Suprapubic skin (tissue), 4 donors: ENCODE measurements around the gene TEX51. TPM values are rescaled to one million over a fixed set of nuclear protein-coding genes. Genes with fewer than 3 reads are reported as not detected.

Experiments
- DNase-seq, 2 donors: peaks; one replicate each; pipeline ENCODE4 v3.0.0-alpha.2; 2019; ENCODE audit warnings: low spot score in 2 of 2
- H3K27ac ChIP-seq: fragments of 200-600 bp; sonication (generic); one replicate; pipeline ENCODE4 v1.5.1; 2019
- H3K27me3 ChIP-seq: fragments of 200-600 bp; sonication (generic); one replicate; pipeline ENCODE4 v1.5.1; 2019
- H3K36me3 ChIP-seq: fragments of 200-600 bp; sonication (generic); one replicate; pipeline ENCODE4 v1.5.1; 2019
- H3K4me1 ChIP-seq: fragments of 200-600 bp; sonication (generic); one replicate; pipeline ENCODE4 v1.5.1; 2019
- H3K4me3 ChIP-seq: fragments of 200-600 bp; sonication (generic); one replicate; pipeline ENCODE4 v1.5.1; 2019; ENCODE audit warnings: mild to moderate bottlenecking
- H3K9me3 ChIP-seq: fragments of 200-600 bp; sonication (generic); one replicate; pipeline ENCODE4 v1.5.1; 2019
- EP300 ChIP-seq: sonication (generic); formaldehyde crosslinking; IDR thresholded peaks from one replicate; pipeline ENCODE4 v1.6.1; 2017; ENCODE audit warnings: antibody characterized with exemption
- POLR2A ChIP-seq, 2 donors: fragments of 450-650 bp; IDR thresholded peaks; one replicate each; pipeline ENCODE4 v1.6.1; 2017; ENCODE audit warnings: antibody characterized with exemption in 2 of 2, mild to moderate bottlenecking in 2 of 2, moderate library complexity in 2 of 2
- POLR2AphosphoS5 ChIP-seq, 3 donors: sonication (generic); formaldehyde crosslinking; IDR thresholded peaks; one replicate each; pipeline ENCODE4 v1.6.1; 2017; ENCODE audit warnings: antibody characterized with exemption in 3 of 3
- WGBS: methylation state at CpG from one replicate; pipeline ENCODE4 v1.1.5; 2018; 5-methylcytosine and 5-hydroxymethylcytosine counted together
- total RNA-seq, 4 donors: library from RNA; depleted of rRNA; stranded (reverse); fragments of >200 nt; gene quantifications; one replicate each; pipeline ENCODE4 v1.1.0, GENCODE V29; 2016
- TF ChIP-seq, protein P1 (sequence below), 2 donors: fragments of 200-600 bp in 1 of 2; fragments of 450-650 bp in 1 of 2; sonication (generic) in 1 of 2; IDR thresholded peaks; one replicate each; pipeline ENCODE4 v1.5.1; 2016 to 2019; ENCODE audit warnings: antibody characterized with exemption in 2 of 2, mild to moderate bottlenecking in 1 of 2, moderate library complexity in 1 of 2

The TEX51 gene
- total RNA-seq, 4 donors from 2014 or later = not detected

DNA sequence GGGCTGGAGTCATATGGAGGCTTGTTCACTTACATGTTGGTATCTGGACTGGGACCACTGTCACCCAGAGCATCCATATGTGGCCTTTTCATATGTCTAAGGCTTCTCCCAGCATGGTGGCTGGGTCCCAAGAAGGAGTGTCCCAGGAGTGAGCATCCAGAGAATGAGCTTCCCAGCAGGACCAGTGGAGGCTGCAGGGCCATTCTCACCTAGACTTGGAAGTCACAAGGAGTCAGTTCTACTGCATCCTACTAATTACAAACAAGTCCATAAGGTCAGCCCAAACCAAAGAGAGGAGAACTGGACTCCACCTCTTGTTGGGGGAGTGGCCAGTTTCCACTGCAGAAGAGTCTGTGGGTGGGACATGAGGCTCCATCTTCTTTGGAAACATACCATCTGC is 5.1 kb upstream of the TEX51 start:
- Histone ChIP-seq H3K4me1 (no peaks in the 10 kb centered on the region), H3K36me3 (no peaks in the 10 kb centered on the region), H3K27me3 (no peaks in the 10 kb centered on the region), H3K4me3 (no peak overlapping the region), H3K27ac (no peak overlapping the region), H3K9me3 (no peaks in the 10 kb centered on the region)
- TF ChIP-seq, protein P1, sequence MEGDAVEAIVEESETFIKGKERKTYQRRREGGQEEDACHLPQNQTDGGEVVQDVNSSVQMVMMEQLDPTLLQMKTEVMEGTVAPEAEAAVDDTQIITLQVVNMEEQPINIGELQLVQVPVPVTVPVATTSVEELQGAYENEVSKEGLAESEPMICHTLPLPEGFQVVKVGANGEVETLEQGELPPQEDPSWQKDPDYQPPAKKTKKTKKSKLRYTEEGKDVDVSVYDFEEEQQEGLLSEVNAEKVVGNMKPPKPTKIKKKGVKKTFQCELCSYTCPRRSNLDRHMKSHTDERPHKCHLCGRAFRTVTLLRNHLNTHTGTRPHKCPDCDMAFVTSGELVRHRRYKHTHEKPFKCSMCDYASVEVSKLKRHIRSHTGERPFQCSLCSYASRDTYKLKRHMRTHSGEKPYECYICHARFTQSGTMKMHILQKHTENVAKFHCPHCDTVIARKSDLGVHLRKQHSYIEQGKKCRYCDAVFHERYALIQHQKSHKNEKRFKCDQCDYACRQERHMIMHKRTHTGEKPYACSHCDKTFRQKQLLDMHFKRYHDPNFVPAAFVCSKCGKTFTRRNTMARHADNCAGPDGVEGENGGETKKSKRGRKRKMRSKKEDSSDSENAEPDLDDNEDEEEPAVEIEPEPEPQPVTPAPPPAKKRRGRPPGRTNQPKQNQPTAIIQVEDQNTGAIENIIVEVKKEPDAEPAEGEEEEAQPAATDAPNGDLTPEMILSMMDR (IDR thresholded peaks at IDR 0.05) = no peak
- TF ChIP-seq POLR2A (IDR thresholded peaks at IDR 0.05) (no peak), POLR2AphosphoS5 (IDR thresholded peaks at IDR 0.05) (no peak), EP300 (no peak)
- DNase-seq = no peak

DNA sequence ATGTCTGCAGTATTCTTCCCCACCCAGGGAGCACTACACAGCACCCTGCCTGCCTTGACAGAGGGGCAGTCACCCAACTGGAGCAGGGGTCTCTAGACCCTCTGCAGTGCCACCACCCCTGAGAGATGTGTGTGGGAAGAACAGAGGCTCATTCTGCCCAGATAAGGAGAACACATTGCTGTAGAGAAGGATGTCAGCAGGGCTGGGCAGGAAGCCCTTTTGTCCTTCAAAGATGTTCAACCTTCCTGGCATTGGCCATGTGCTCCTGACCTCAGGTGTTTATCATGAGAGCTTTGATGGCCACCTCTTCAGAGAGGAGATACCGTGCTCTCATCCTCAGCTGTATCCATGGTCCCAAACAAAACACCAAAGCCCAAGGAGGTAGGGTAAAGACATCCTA is 4.6 kb upstream of the TEX51 start:
- Histone ChIP-seq H3K9me3 (no peaks in the 10 kb centered on the region), H3K27ac (no peak overlapping the region), H3K4me3 (no peak overlapping the region), H3K36me3 (no peaks in the 10 kb centered on the region), H3K27me3 (no peaks in the 10 kb centered on the region), H3K4me1 (no peaks in the 10 kb centered on the region)
- no peak for DNase-seq
- 100% methylated on average over 1 of the region's 1 CpG for WGBS
- no peak for TF ChIP-seq POLR2AphosphoS5 (IDR thresholded peaks at IDR 0.05)
- TF ChIP-seq, protein P1 (IDR thresholded peaks at IDR 0.05) = no peak
- no peak for TF ChIP-seq EP300
- TF ChIP-seq POLR2A (IDR thresholded peaks at IDR 0.05) = no peak

DNA sequence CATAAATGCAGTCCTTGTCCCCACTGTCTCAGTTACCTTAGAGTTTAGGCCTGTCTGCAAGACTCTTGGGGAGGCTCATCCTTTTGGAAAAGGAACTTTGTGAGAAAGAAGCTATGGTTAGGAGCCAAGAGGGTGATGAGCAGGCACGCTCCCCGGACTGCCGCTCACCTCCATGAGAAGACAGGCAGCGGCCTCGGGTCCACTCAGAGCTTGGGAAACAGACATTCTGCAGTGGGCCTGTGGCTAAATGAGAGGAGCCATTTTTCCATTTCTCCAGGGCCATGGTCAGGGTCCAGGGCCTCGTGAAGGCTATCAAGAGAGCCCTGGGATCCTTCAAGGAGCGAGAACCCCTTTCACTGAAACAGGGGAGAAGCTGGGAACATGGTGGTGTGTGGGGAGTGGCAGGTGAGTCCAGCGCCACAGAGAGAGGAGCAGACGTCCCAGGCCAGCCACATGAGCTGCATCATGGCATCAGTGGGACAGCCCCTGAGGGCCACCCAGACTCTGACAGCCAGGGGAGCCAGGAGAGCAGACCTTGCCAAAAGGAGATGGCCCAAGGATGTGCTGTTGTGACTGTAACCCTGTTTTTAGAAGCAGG is 4.0 kb upstream of the TEX51 start:
- WGBS = 86% methylated on average over 9 of the region's 9 CpGs
- H3K4me3 ChIP-seq = no peak overlapping the region
- H3K27me3 ChIP-seq = no peaks in the 10 kb centered on the region
- no peak overlapping the region for H3K27ac ChIP-seq
- no peaks in the 10 kb centered on the region for H3K4me1 ChIP-seq
- no peaks in the 10 kb centered on the region for H3K36me3 ChIP-seq
- peak; percentile 38 to 76 for DNase-seq
- no peak for TF ChIP-seq EP300
- TF ChIP-seq POLR2AphosphoS5 (IDR thresholded peaks at IDR 0.05) = no peak
- no peak for TF ChIP-seq POLR2A (IDR thresholded peaks at IDR 0.05)
- TF ChIP-seq, protein P1 (IDR thresholded peaks at IDR 0.05) = no peak
- no peaks in the 10 kb centered on the region for H3K9me3 ChIP-seq

DNA sequence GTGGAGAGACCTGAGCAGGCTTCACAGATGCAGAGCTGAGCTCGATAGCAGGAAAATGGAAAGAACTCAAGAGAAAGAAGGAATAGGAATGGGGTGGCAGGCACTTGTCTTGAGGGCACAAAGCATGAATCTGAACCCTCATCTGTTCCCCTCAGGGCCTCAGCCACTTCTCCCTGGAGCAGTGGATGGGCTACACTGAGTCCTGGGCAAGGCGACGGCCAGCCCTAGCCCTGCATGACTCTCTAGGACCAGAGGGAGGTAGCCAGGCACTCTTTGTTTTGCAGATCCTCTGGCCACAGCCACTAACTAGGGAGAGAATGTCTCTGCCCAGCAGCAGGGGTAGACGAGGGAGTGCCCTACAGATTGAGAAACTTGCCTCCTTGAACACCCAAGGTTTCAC is 3.4 kb upstream of the TEX51 start:
- no peak for DNase-seq
- WGBS = 65% methylated on average over 4 of the region's 4 CpGs
- Histone ChIP-seq H3K4me1 (no peaks in the 10 kb centered on the region), H3K27ac (no peak overlapping the region), H3K36me3 (no peaks in the 10 kb centered on the region), H3K27me3 (no peaks in the 10 kb centered on the region), H3K4me3 (no peak overlapping the region), H3K9me3 (no peaks in the 10 kb centered on the region)
- no peak for TF ChIP-seq POLR2A (IDR thresholded peaks at IDR 0.05)
- TF ChIP-seq, protein P1 (IDR thresholded peaks at IDR 0.05) = no peak
- TF ChIP-seq EP300 = no peak
- TF ChIP-seq POLR2AphosphoS5 (IDR thresholded peaks at IDR 0.05) = no peak

DNA sequence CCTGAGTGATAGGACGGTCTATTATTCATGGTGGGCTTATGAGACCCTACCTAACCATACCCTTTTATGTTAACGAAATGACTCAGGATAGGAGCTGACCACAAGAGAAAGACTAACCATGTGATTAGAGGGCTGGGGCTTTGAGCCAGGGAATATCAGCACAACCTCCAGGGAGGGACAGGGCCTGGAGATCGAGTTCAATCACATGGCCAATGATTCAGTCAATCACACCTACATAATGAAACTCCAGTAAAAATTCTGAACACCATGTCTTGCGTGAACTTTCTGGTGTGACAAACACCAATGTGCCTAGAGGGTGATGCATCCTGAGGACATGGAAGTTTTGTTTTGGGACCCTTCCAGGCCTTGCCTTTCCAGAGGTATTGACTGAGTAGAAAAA is 2.2 kb upstream of the TEX51 start:
- peak; percentile 10 to 48 for DNase-seq
- no peaks in the 10 kb centered on the region for H3K36me3 ChIP-seq
- no peak for TF ChIP-seq POLR2AphosphoS5 (IDR thresholded peaks at IDR 0.05)
- no peak for TF ChIP-seq POLR2A (IDR thresholded peaks at IDR 0.05)
- H3K27ac ChIP-seq = no peak overlapping the region
- H3K27me3 ChIP-seq = no peaks in the 10 kb centered on the region
- H3K4me1 ChIP-seq = no peaks in the 10 kb centered on the region
- H3K4me3 ChIP-seq = no peak overlapping the region
- no peaks in the 10 kb centered on the region for H3K9me3 ChIP-seq
- 72% methylated on average over 4 of the region's 4 CpGs for WGBS
